Lung (tissue), 12 donors: ENCODE data around the gene CALD1. TPM values are rescaled to one million over a fixed set of nuclear protein-coding genes. Genes with fewer than 3 reads are reported as not detected.

Experiments
- ATAC-seq: fragments of 200-7000 bp; cut with Tn5 transposase; one replicate; pipeline ENCODE4 v1.9.1; 2020; ENCODE audit warnings: moderate number of reproducible peaks; ENCODE audit not compliant: insufficient read depth, low FRiP score
- DNase-seq, 3 donors: peaks; one replicate each; pipeline ENCODE4 v3.0.0-alpha.2; 2013 to 2017
- H3K27ac ChIP-seq, 2 donors: one replicate each; pipeline ENCODE4 v1.5.1; 2013; ENCODE audit warnings: mild to moderate bottlenecking in 2 of 2, moderate library complexity in 2 of 2, control low read depth in 1 of 2, inconsistent platforms in 1 of 2, low read depth in 1 of 2, low read length in 1 of 2
- H3K27me3 ChIP-seq, 3 donors: one replicate each; pipeline ENCODE4 v1.5.1; 2013; ENCODE audit warnings: low read length in 2 of 3; ENCODE audit not compliant: control insufficient read depth in 3 of 3, insufficient read depth in 3 of 3
- H3K36me3 ChIP-seq, 4 donors: one replicate each; pipeline ENCODE4 v1.5.1; 2013; ENCODE audit warnings: low read length in 4 of 4, mild to moderate bottlenecking in 1 of 4, moderate library complexity in 1 of 4; ENCODE audit not compliant: control insufficient read depth in 4 of 4, insufficient read depth in 4 of 4
- H3K4me1 ChIP-seq, 5 donors: one replicate each; pipeline ENCODE4 v1.5.1; 2013; ENCODE audit warnings: low read length in 5 of 5, mild to moderate bottlenecking in 2 of 5, moderate library complexity in 1 of 5; ENCODE audit not compliant: control insufficient read depth in 5 of 5, insufficient read depth in 5 of 5
- H3K4me3 ChIP-seq: one replicate; pipeline ENCODE4 v1.5.1; 2013; ENCODE audit warnings: mild to moderate bottlenecking, control low read depth, moderate library complexity
- H3K9ac ChIP-seq, 2 donors: one replicate each; pipeline ENCODE4 v1.5.1; 2013; ENCODE audit warnings: low read length in 2 of 2, control low read depth in 1 of 2; ENCODE audit not compliant: insufficient read depth in 1 of 2
- H3K9me3 ChIP-seq, 4 donors: one replicate each; pipeline ENCODE4 v1.5.1; 2013; ENCODE audit warnings: low read length in 3 of 4, mild to moderate bottlenecking in 1 of 4, moderate library complexity in 1 of 4; ENCODE audit not compliant: control insufficient read depth in 4 of 4, insufficient read depth in 3 of 4
- CTCF ChIP-seq: IDR thresholded peaks from 2 replicates; pipeline ENCODE4 v1.5.1; 2012; ENCODE audit warnings: mild to moderate bottlenecking; ENCODE audit errors: control extremely low read depth, extremely low read depth
- WGBS, 2 donors: extraction: QIAGEN DNeasy Blood & Tissue Kit; methylation state at CpG; one replicate each; pipeline ENCODE4 v1.1.7; 2013; 5-methylcytosine and 5-hydroxymethylcytosine counted together
- polyA plus RNA-seq, 2 donors: library from polyadenylated mRNA; stranded (reverse); fragments of 200-250 nt; gene quantifications; one replicate each; pipeline ENCODE4 v1.2.1, GENCODE V29; 2013
- total RNA-seq, 2 donors: library from RNA; depleted of rRNA in 1 of 2; stranded (reverse); fragments of >200 nt in 1 of 2; gene quantifications; one replicate each; pipeline ENCODE4 v1.2.1, GENCODE V29; 2014 to 2021
- donor health status: control.
- donor health status: control.
- donor health status: Bipolar disorder and iron deficiency.
- donor health status: healthy.
- donor health status: DM: yes; HTN: yes; CAD: no.

CALD1 gene
- total and polyA plus RNA-seq, 4 donors: 56.4 to 173 (median 92.0) TPM

GRCh38 chr7:134741907-134742635 is 37.4 kb upstream of the CALD1 start:
- Histone ChIP-seq H3K27ac (peak overlapping the region; percentile 23 to 60), H3K27me3 (peaks cover 0 to 41% (median 0%) of the 10 kb centered on the region in 3 donors), H3K36me3 (no peaks in the 10 kb centered on the region), H3K9me3 (no peaks in the 10 kb centered on the region), H3K9ac (no peak overlapping the region), H3K4me1 (peaks cover 0 to 17% (median 0%) of the 10 kb centered on the region in 5 donors), H3K4me3 (no peak overlapping the region)
- no peak for ATAC-seq
- no peak for DNase-seq
- WGBS, 2 donors: 73 to 74% methylated on average over 3 of the region's 3 CpGs
- TF ChIP-seq CTCF: no peak

GRCh38 chr7:134742688-134743350 is 36.6 kb upstream of the CALD1 start:
- Histone ChIP-seq H3K27ac (peak overlapping the region; percentile 23 to 60), H3K9ac (no peak overlapping the region), H3K36me3 (no peaks in the 10 kb centered on the region), H3K27me3 (peaks cover 0 to 45% (median 0%) of the 10 kb centered on the region in 3 donors), H3K4me1 (peaks cover 0 to 17% (median 0%) of the 10 kb centered on the region in 5 donors), H3K9me3 (no peaks in the 10 kb centered on the region), H3K4me3 (no peak overlapping the region)
- TF ChIP-seq CTCF: no peak
- ATAC-seq (no peak), DNase-seq (peak in 1 of 3 donors; percentile 58)
- 37 to 68% methylated on average over 2 of the region's 2 CpGs for WGBS, 2 donors

- Histone ChIP-seq H3K27ac (no peak overlapping the region), H3K36me3 (no peaks in the 10 kb centered on the region), H3K9ac (no peak overlapping the region), H3K4me3 (no peak overlapping the region), H3K27me3 (peaks cover 0 to 36% (median 0%) of the 10 kb centered on the region in 3 donors), H3K4me1 (peaks cover 0 to 17% (median 0%) of the 10 kb centered on the region in 5 donors), H3K9me3 (no peaks in the 10 kb centered on the region)
- DNase-seq (no peak), ATAC-seq (no peak)
- 78 to 83% methylated on average over 3 of the region's 3 CpGs for WGBS, 2 donors
- no peak for TF ChIP-seq CTCF
Measured at GRCh38 chr7:134744569-134744968, 34.9 kb upstream of the CALD1 start.
